DOHH2 (cell line): ENCODE results near the gene CBL.

Experiments
- EZH2phosphoT487 ChIP-seq: fragments of 200-600 bp; sonication (generic); IDR thresholded peaks from 2 replicates; pipeline ENCODE4 v1.6.1; 2017; ENCODE audit warnings: borderline replicate concordance, mild to moderate bottlenecking, antibody characterized with exemption, low read length, moderate library complexity, mixed read lengths
- TF ChIP-seq, protein P1 (sequence below): fragments of 200-600 bp; sonication (generic); IDR thresholded peaks from one replicate; pipeline ENCODE4 v1.5.1; 2014; ENCODE audit warnings: antibody characterized with exemption, mild to moderate bottlenecking, low read depth, low read length; ENCODE audit not compliant: poor library complexity, severe bottlenecking

DNA sequence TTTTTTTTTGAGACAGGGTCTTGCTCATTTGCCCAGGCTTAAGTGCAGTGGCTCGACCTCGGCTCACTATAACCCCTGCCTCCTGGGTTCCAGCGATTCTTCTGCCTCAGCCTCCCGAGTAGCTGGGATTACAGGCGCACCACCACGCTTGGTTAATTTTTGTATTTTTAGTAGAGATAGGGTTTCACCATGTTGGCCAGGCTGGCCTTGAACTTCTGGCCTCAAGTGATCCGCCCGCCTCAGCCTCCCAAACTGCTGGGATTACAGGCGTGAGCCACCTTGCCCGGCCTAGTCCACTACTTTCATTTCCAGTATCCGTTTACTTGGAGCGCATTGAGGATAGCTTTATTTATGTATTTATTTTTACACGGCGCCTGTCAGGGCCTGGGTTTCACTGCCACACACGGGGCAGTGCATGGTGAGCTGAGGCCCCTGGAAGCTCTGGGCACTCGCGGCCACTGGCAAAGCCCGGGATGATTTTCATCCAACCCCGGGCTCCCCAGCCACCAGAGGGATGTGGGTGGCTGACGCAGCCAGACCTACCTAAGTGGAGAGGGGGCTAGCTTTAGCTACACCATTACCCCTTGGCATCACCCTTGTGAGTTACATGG, 116.9 kb downstream of the CBL start:
- TF ChIP-seq, protein P1, sequence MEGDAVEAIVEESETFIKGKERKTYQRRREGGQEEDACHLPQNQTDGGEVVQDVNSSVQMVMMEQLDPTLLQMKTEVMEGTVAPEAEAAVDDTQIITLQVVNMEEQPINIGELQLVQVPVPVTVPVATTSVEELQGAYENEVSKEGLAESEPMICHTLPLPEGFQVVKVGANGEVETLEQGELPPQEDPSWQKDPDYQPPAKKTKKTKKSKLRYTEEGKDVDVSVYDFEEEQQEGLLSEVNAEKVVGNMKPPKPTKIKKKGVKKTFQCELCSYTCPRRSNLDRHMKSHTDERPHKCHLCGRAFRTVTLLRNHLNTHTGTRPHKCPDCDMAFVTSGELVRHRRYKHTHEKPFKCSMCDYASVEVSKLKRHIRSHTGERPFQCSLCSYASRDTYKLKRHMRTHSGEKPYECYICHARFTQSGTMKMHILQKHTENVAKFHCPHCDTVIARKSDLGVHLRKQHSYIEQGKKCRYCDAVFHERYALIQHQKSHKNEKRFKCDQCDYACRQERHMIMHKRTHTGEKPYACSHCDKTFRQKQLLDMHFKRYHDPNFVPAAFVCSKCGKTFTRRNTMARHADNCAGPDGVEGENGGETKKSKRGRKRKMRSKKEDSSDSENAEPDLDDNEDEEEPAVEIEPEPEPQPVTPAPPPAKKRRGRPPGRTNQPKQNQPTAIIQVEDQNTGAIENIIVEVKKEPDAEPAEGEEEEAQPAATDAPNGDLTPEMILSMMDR, result no peak
- no peak for TF ChIP-seq EZH2phosphoT487
